ENCODE measurements around the gene PBX1. TPM values are rescaled to one million over a fixed set of nuclear protein-coding genes. Genes with fewer than 3 reads are reported as not detected.

Gene PBX1
- 100 to 1,000 TPM in 1 of 2 donors, 10 to 100 TPM in 1; 81.7 to 106 TPM for total RNA-seq
- 100 to 1,000 TPM in 1 of 2 donors, 10 to 100 TPM in 1; 90.4 to 118 TPM for polyA plus RNA-seq (ENCODE audit: insufficient read length in 2 of 2)
- long read RNA-seq, donor 1, full-length matches to known transcripts: 23 of 44 reads
- long read RNA-seq, donor 1, partial matches to known transcripts: 21 of 44 reads
- long read RNA-seq, donor 1, other reads (novel, unspliced or antisense): 0 of 44 reads
- long read RNA-seq, donor 2, full-length matches to known transcripts: 8 of 38 reads
- long read RNA-seq, donor 2, partial matches to known transcripts: 30 of 38 reads
- long read RNA-seq, donor 2, other reads (novel, unspliced or antisense): 0 of 38 reads
- long read RNA-seq, donor 3, full-length matches to known transcripts: 24 of 69 reads
- long read RNA-seq, donor 3, partial matches to known transcripts: 45 of 69 reads
- long read RNA-seq, donor 3, other reads (novel, unspliced or antisense): 0 of 69 reads
- long read RNA-seq, donor 4, full-length matches to known transcripts: 24 of 72 reads
- long read RNA-seq, donor 4, partial matches to known transcripts: 48 of 72 reads
- long read RNA-seq, donor 4, other reads (novel, unspliced or antisense): 0 of 72 reads

DNA sequence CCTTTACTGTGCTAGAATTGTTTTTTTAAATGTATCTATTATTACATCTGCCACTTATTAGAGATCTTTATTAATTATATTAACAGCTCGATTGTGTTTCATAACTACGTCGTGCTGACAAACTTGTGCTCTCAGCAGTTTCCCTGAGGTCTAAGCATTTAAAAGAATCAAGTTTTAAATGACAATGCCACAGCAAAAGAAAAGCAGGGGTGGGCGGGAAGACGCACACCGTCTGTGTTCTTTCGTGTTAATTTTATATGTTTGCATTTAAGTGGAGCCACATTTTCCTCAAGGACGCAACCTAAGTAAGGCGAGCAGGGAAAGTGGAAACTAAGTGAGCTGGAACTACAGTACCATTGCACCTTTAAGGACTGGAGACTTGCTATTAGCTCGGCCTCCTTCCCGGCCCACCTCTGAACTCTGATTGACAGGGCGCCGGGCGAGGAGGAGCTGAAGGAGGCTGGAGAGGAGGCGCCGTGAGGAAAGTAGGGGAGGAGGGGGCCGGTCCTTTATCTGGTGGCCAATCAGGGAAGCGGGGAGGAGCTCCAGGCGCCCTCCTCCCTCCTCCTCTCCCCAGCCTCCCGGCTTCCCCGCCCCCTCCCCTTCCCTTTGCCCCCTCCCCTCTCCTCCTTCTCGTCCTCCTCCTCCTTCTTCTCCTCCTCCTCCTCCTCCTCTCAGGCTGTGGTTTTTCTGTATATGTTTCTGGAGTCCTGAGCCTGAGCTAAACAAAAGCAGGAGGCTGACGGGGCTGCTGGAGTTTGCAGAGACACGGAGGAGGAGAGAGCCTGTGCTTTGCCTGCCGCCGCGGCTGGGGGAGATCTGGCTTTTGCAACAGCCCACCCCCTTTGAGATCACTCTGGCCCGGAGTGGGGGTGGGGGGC, at the start of gene PBX1:
PBX1 (plus strand) TSS at position 724 of the 881 bp plus-strand sequence.
- 0% methylated on average over 6 of the region's 28 CpGs for WGBS (ENCODE audit: insufficient coverage)
- Histone ChIP-seq H3K9me3 (ENCODE audit: control insufficient read depth, insufficient read depth, low read length) (no peaks in the 10 kb centered on the region), H3K27ac (ENCODE audit: low read depth, low read length) (peak within 1 kb of the TSS; percentile 94), H3K4me1 (ENCODE audit: control insufficient read depth, insufficient read depth, low read length) (no peaks in the 10 kb centered on the region), H3K27me3 (ENCODE audit: control insufficient read depth, insufficient read depth, low read length) (no peaks in the 10 kb centered on the region), H3K4me3 (ENCODE audit: low read depth, low read length) (peak within 1 kb of the TSS; percentile 66), H3K36me3 (ENCODE audit: control insufficient read depth, insufficient read depth, low read length) (no peaks in the 10 kb centered on the region)
- peak; percentile 89 to 99 (median 96) for DNase-seq (ENCODE audit: low read depth in 4 of 6, low spot score in 6 of 6)

DNA sequence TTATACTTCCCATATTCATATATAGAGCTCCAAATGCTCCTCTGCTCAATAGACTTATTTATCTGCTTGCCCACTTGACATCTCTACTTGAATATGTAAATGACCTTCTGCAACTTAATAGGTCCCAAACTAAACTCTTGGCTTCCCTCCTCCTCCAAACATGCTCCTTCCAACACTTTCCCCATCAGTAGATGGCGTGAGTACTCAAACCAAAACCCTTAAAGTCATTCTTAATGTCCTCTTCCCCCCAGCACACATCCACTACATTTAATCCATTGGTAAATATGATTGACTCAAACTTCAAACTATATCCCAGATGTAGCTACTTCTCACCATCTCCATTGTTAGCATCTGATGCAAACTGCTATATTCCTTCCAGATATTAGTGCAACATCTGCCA, 48.5 kb upstream of the PBX1 start:
- Histone ChIP-seq H3K4me1 (ENCODE audit: control insufficient read depth, insufficient read depth, low read length) (no peaks in the 10 kb centered on the region), H3K27me3 (ENCODE audit: control insufficient read depth, insufficient read depth, low read length) (no peaks in the 10 kb centered on the region), H3K36me3 (ENCODE audit: control insufficient read depth, insufficient read depth, low read length) (no peaks in the 10 kb centered on the region), H3K27ac (ENCODE audit: low read depth, low read length) (no peak overlapping the region), H3K9me3 (ENCODE audit: control insufficient read depth, insufficient read depth, low read length) (no peaks in the 10 kb centered on the region), H3K4me3 (ENCODE audit: low read depth, low read length) (no peak overlapping the region)
- WGBS (ENCODE audit: insufficient coverage): 93% methylated on average over 1 of the region's 1 CpG
- DNase-seq (ENCODE audit: low read depth in 4 of 6, low spot score in 6 of 6): no peak

GRCh38 chr1:164511001-164511705, 47.8 kb upstream of the PBX1 start:
- DNase-seq (ENCODE audit: low read depth in 4 of 6, low spot score in 6 of 6): no peak
- Histone ChIP-seq H3K36me3 (ENCODE audit: control insufficient read depth, insufficient read depth, low read length) (no peaks in the 10 kb centered on the region), H3K4me1 (ENCODE audit: control insufficient read depth, insufficient read depth, low read length) (peaks cover 4% of the 10 kb centered on the region), H3K4me3 (ENCODE audit: low read depth, low read length) (no peak overlapping the region), H3K27ac (ENCODE audit: low read depth, low read length) (no peak overlapping the region), H3K9me3 (ENCODE audit: control insufficient read depth, insufficient read depth, low read length) (no peaks in the 10 kb centered on the region), H3K27me3 (ENCODE audit: control insufficient read depth, insufficient read depth, low read length) (no peaks in the 10 kb centered on the region)
- WGBS (ENCODE audit: insufficient coverage): 82% methylated on average over 2 of the region's 5 CpGs

- WGBS (ENCODE audit: insufficient coverage): no CpG with 5 or more reads among the region's 2 CpGs
Observed at GRCh38 chr1:164515231-164515630, 43.8 kb upstream of the PBX1 start.

GRCh38 chr1:164515711-164516331, 43.2 kb upstream of the PBX1 start:
- no peaks in the 10 kb centered on the region for H3K9me3 ChIP-seq (ENCODE audit: control insufficient read depth, insufficient read depth, low read length)
- H3K4me1 ChIP-seq (ENCODE audit: control insufficient read depth, insufficient read depth, low read length): peaks cover 4% of the 10 kb centered on the region
- DNase-seq (ENCODE audit: low read depth in 4 of 6, low spot score in 6 of 6): peak in 2 of 6 donors; percentile 49 to 59
- H3K4me3 ChIP-seq (ENCODE audit: low read depth, low read length): no peak overlapping the region
- 22% methylated on average over 5 of the region's 8 CpGs for WGBS (ENCODE audit: insufficient coverage)
- no peak overlapping the region for H3K27ac ChIP-seq (ENCODE audit: low read depth, low read length)
- H3K36me3 ChIP-seq (ENCODE audit: control insufficient read depth, insufficient read depth, low read length): no peaks in the 10 kb centered on the region
- no peaks in the 10 kb centered on the region for H3K27me3 ChIP-seq (ENCODE audit: control insufficient read depth, insufficient read depth, low read length)

More at GRCh38 chr1:164515231-164515630, 43.8 kb upstream of the PBX1 start:
- no peaks in the 10 kb centered on the region for H3K9me3 ChIP-seq (ENCODE audit: control insufficient read depth, insufficient read depth, low read length)
- H3K27ac ChIP-seq (ENCODE audit: low read depth, low read length): no peak overlapping the region
- no peak for DNase-seq (ENCODE audit: low read depth in 4 of 6, low spot score in 6 of 6)
- H3K4me3 ChIP-seq (ENCODE audit: low read depth, low read length): no peak overlapping the region
- H3K36me3 ChIP-seq (ENCODE audit: control insufficient read depth, insufficient read depth, low read length): no peaks in the 10 kb centered on the region
- H3K4me1 ChIP-seq (ENCODE audit: control insufficient read depth, insufficient read depth, low read length): peaks cover 4% of the 10 kb centered on the region
- H3K27me3 ChIP-seq (ENCODE audit: control insufficient read depth, insufficient read depth, low read length): no peaks in the 10 kb centered on the region

DNA sequence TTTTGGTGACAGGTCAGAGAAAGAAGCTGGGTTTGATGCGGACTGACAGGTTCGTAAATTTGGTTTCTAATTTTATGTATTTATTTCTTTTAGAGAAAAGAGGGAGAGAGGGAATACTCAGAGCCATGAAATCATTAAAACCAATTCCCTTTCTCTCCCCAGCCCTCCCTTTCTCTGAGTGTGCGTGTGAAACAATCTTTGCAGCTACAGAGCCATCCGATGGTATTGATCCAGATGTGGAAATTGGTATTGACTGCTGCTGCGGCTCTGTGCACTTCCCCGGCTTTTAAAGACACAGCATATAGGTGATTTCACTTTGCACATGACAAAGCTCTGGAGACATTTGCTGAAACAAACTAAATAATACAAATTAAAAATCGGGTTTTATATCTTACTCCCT, 42.4 kb upstream of the PBX1 start:
- Histone ChIP-seq H3K27me3 (ENCODE audit: control insufficient read depth, insufficient read depth, low read length) (no peaks in the 10 kb centered on the region), H3K27ac (ENCODE audit: low read depth, low read length) (no peak overlapping the region), H3K4me1 (ENCODE audit: control insufficient read depth, insufficient read depth, low read length) (peaks cover 4% of the 10 kb centered on the region), H3K36me3 (ENCODE audit: control insufficient read depth, insufficient read depth, low read length) (no peaks in the 10 kb centered on the region), H3K4me3 (ENCODE audit: low read depth, low read length) (no peak overlapping the region), H3K9me3 (ENCODE audit: control insufficient read depth, insufficient read depth, low read length) (no peaks in the 10 kb centered on the region)
- peak in 1 of 6 donors; percentile 63 for DNase-seq (ENCODE audit: low read depth in 4 of 6, low spot score in 6 of 6)
- 80% methylated on average over 1 of the region's 7 CpGs for WGBS (ENCODE audit: insufficient coverage)

- no peak overlapping the region for H3K4me3 ChIP-seq (ENCODE audit: low read depth, low read length)
- no peaks in the 10 kb centered on the region for H3K9me3 ChIP-seq (ENCODE audit: control insufficient read depth, insufficient read depth, low read length)
- H3K36me3 ChIP-seq (ENCODE audit: control insufficient read depth, insufficient read depth, low read length): no peaks in the 10 kb centered on the region
- H3K4me1 ChIP-seq (ENCODE audit: control insufficient read depth, insufficient read depth, low read length): peaks cover 4% of the 10 kb centered on the region
- peak in 3 of 6 donors; percentile 30 to 83 (median 63) for DNase-seq (ENCODE audit: low read depth in 4 of 6, low spot score in 6 of 6)
- no peaks in the 10 kb centered on the region for H3K27me3 ChIP-seq (ENCODE audit: control insufficient read depth, insufficient read depth, low read length)
- 60% methylated on average over 2 of the region's 3 CpGs for WGBS (ENCODE audit: insufficient coverage)
- H3K27ac ChIP-seq (ENCODE audit: low read depth, low read length): no peak overlapping the region
Observed at GRCh38 chr1:164518692-164519332, 40.2 kb upstream of the PBX1 start.

- Histone ChIP-seq H3K4me1 (ENCODE audit: control insufficient read depth, insufficient read depth, low read length) (peaks cover 4% of the 10 kb centered on the region), H3K27ac (ENCODE audit: low read depth, low read length) (no peak overlapping the region), H3K27me3 (ENCODE audit: control insufficient read depth, insufficient read depth, low read length) (no peaks in the 10 kb centered on the region), H3K4me3 (ENCODE audit: low read depth, low read length) (no peak overlapping the region), H3K9me3 (ENCODE audit: control insufficient read depth, insufficient read depth, low read length) (no peaks in the 10 kb centered on the region), H3K36me3 (ENCODE audit: control insufficient read depth, insufficient read depth, low read length) (no peaks in the 10 kb centered on the region)
- peak in 1 of 6 donors; percentile 26 for DNase-seq (ENCODE audit: low read depth in 4 of 6, low spot score in 6 of 6)
- WGBS (ENCODE audit: insufficient coverage): no CpG with 5 or more reads among the region's 4 CpGs
Observed at GRCh38 chr1:164519426-164519825, 39.6 kb upstream of the PBX1 start.

Measured in spinal cord (tissue), 10 donors.